ENCODE results near the gene CHST12.
"Not testable (repeated sequence)": the region's sequence is repeated elsewhere in the genome, so short reads cannot be mapped to it uniquely, and the experiment has no call there.

The CHST12 gene

GRCh38 chr7:2435146-2435545, 31.7 kb downstream of the CHST12 start:
- no peak for DNase-seq

GRCh38 chr7:2436341-2437104, 33.1 kb downstream of the CHST12 start:
- DNase-seq, result peak in 1 of 51 donors; percentile 10

- no peak for DNase-seq
Measured at GRCh38 chr7:2437136-2437535, 33.7 kb downstream of the CHST12 start.

- DNase-seq, result no peak
Measured at GRCh38 chr7:2437537-2438148, 34.2 kb downstream of the CHST12 start.

- DNase-seq, result no peak
Measured at GRCh38 chr7:2438186-2438585, 34.8 kb downstream of the CHST12 start.

GRCh38 chr7:2438775-2439174, 35.4 kb downstream of the CHST12 start:
- no peak for DNase-seq

GRCh38 chr7:2440608-2441245, 37.3 kb downstream of the CHST12 start:
- no peak for DNase-seq

- DNase-seq, result no peak
Measured at GRCh38 chr7:2441430-2442058, 38.1 kb downstream of the CHST12 start.

- no peak for DNase-seq
Measured at GRCh38 chr7:2443491-2443890, 40.1 kb downstream of the CHST12 start.

GRCh38 chr7:2444476-2444875, 41.1 kb downstream of the CHST12 start:
- DNase-seq, result peak in 22 of 51 donors; percentile 6 to 61 (median 34)

- peak in 21 of 51 donors; percentile 11 to 70 (median 27) for DNase-seq
Measured at GRCh38 chr7:2445047-2445446, 41.6 kb downstream of the CHST12 start.

GRCh38 chr7:2445898-2446555, 42.6 kb downstream of the CHST12 start:
- DNase-seq, result peak in 29 of 51 donors; percentile 10 to 77 (median 44)

GRCh38 chr7:2446676-2447075, 43.3 kb downstream of the CHST12 start:
- no peak for DNase-seq

GRCh38 chr7:2450198-2451107, 47.0 kb downstream of the CHST12 start:
- DNase-seq, result no peak

- DNase-seq, result peak in 49 of 51 donors; percentile 24 to 85 (median 67)
Measured at GRCh38 chr7:2451171-2452073, 48.0 kb downstream of the CHST12 start.

- DNase-seq, result peak in 6 of 51 donors; percentile 11 to 49 (median 34)
Measured at GRCh38 chr7:2452074-2452507, 48.7 kb downstream of the CHST12 start.

GRCh38 chr7:2452643-2453270, 49.3 kb downstream of the CHST12 start:
- no peak for DNase-seq

GRCh38 chr7:2453849-2454248, 50.4 kb downstream of the CHST12 start:
- not testable (repeated sequence) for DNase-seq

GRCh38 chr7:2459674-2460073, 56.3 kb downstream of the CHST12 start:
- no peak for DNase-seq

Measured in hypothalamus (tissue), 51 donors.